Left ventricle myocardium inferior (tissue), 1 donor: ENCODE measurements around the gene SLC15A4. TPM values are rescaled to one million over a fixed set of nuclear protein-coding genes. Genes with fewer than 3 reads are reported as not detected.
"Not testable (repeated sequence)": the region's sequence is repeated elsewhere in the genome, so short reads cannot be mapped to it uniquely, and the experiment has no call there.

Experiments used
- DNase-seq: peaks from one replicate; pipeline ENCODE4 v3.0.0-alpha.2; 2020
- H3K27ac ChIP-seq: fragments of 200-600 bp; replicated peaks from 2 replicates; pipeline ENCODE4 v1.8.0; 2021
- H3K27me3 ChIP-seq: fragments of 200-600 bp; 2 replicates; pipeline ENCODE4 v1.8.0; 2021; ENCODE audit warnings: low read depth
- H3K36me3 ChIP-seq: fragments of 200-600 bp; 2 replicates; pipeline ENCODE4 v1.8.0; 2021
- H3K4me1 ChIP-seq: fragments of 200-600 bp; 2 replicates; pipeline ENCODE4 v1.8.0; 2021
- H3K4me3 ChIP-seq: fragments of 200-600 bp; 2 replicates; pipeline ENCODE4 v1.8.0; 2021; ENCODE audit warnings: mild to moderate bottlenecking, moderate library complexity
- H3K9me3 ChIP-seq: fragments of 200-600 bp; replicated peaks from 2 replicates; pipeline ENCODE4 v1.8.0; 2021
- intact Hi-C: fragments of 100-400 bp; cut with micrococcal nuclease; formaldehyde crosslinking; loops from one replicate; pipeline ENCODE4 v1.11.0; 2022
- total RNA-seq: library from RNA; stranded (reverse); fragmentation: NEBNext Ultra II Directional; extraction: Animal tissue kit (Norgen Biotek cat#: 25700); gene quantifications from one replicate; pipeline ENCODE4 v1.2.1, GENCODE V29; 2021
- TF ChIP-seq, protein P1 (sequence below): fragments of 200-600 bp; IDR thresholded peaks from 2 replicates; pipeline ENCODE4 v1.8.0; 2021; ENCODE audit warnings: antibody characterized with exemption, mild to moderate bottlenecking, borderline replicate concordance
- donor health status: DM: no; HTN: yes; CAD: no; lungs with severe emphysema.

SLC15A4 gene
- total RNA-seq, 1 donor from 2014 or later, result 15.4 TPM

DNA sequence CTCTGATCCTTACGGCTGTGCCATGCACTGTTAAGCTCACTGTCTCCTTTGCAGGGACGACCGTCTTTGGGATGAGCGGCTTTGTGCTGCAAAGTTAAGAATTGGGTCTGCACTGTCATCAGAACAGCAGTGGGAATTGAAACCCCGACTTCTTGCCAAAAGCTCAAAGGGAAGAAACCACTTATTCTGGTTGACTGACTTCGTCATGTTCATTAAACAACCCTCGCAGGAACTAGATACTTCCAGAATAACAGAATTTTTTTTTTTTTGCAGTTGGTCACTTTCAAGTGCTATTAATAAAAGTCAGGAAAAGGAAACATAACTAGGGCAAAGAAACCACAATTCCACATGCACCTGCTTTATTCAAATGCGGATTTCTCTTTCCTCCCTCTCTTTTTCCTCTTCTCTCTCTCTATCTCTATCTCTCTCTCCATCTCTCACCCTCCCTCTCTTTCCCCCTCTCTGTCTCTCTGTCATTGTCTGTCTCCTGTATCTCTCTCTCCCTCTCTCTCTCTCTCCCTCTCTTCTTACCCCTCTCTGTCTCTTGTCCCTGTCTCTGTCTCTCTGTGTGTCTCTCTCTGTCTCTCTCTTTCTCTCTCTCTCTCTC is 17.2 kb upstream of the SLC15A4 start:
- no peak overlapping the region for H3K27ac ChIP-seq
- no peaks in the 10 kb centered on the region for H3K9me3 ChIP-seq
- TF ChIP-seq, protein P1, sequence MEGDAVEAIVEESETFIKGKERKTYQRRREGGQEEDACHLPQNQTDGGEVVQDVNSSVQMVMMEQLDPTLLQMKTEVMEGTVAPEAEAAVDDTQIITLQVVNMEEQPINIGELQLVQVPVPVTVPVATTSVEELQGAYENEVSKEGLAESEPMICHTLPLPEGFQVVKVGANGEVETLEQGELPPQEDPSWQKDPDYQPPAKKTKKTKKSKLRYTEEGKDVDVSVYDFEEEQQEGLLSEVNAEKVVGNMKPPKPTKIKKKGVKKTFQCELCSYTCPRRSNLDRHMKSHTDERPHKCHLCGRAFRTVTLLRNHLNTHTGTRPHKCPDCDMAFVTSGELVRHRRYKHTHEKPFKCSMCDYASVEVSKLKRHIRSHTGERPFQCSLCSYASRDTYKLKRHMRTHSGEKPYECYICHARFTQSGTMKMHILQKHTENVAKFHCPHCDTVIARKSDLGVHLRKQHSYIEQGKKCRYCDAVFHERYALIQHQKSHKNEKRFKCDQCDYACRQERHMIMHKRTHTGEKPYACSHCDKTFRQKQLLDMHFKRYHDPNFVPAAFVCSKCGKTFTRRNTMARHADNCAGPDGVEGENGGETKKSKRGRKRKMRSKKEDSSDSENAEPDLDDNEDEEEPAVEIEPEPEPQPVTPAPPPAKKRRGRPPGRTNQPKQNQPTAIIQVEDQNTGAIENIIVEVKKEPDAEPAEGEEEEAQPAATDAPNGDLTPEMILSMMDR, result no peak
- intact Hi-C loops, result no loop called here
- H3K4me3 ChIP-seq, result no peak overlapping the region
- peaks cover 23% of the 10 kb centered on the region for H3K27me3 ChIP-seq
- DNase-seq, result no peak
- H3K4me1 ChIP-seq, result no peaks in the 10 kb centered on the region
- H3K36me3 ChIP-seq, result no peaks in the 10 kb centered on the region

GRCh38 chr12:128839885-128840284 is 16.1 kb upstream of the SLC15A4 start:
- H3K9me3 ChIP-seq, intact Hi-C loops, H3K4me1 ChIP-seq, DNase-seq, H3K36me3 ChIP-seq, H3K4me3 ChIP-seq, H3K27ac ChIP-seq: not testable (repeated sequence)
- H3K27me3 ChIP-seq, result peaks cover 23% of the 10 kb centered on the region

DNA sequence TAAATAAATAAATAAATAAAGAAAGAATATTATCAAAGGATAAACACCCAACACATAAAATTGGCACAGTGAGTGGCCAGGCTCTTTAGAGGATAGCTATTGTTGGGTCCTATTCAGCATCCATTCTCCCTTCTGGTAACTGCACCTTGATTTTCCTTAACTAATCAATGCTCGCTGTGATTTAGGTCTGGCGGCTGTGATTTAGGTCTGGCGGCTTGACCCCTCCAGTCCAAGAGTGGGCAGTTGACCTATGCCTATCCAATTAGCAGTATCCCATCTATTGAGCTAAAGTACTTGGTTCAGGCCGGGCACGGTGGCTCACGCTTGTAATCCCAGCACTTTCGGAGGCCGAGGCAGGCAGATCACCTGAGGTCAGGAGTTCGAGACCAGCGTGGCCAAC is 9.7 kb upstream of the SLC15A4 start:
- TF ChIP-seq, protein P1, result no peak
- DNase-seq, result no peak

DNA sequence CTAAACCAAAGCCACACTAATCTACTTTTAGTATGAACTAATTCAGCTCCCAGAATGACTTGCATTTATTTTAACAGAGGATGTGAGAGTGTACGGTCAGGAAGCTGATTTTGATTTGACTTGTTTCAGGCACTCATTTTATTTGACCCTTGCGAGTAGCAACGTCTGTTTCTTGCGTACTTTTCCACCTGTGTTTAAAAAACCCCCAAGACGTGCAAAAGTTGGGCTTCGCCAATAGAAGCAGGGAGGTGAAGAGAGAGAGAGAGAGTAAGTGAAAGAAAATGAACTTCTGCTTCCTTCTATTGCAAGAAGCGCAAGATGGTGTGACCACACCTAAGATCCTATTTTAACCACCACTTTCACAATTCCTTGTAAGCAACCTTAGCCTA is 6.7 kb upstream of the SLC15A4 start:
- Histone ChIP-seq H3K9me3 (peaks cover 5% of the 10 kb centered on the region), H3K4me1 (no peaks in the 10 kb centered on the region), H3K27me3 (no peaks in the 10 kb centered on the region), H3K27ac (no peak overlapping the region), H3K4me3 (no peak overlapping the region), H3K36me3 (no peaks in the 10 kb centered on the region)
- TF ChIP-seq, protein P1, result no peak
- intact Hi-C loops, result no loop called here
- no peak for DNase-seq

More for the DNA sequence above, 9.7 kb upstream of the SLC15A4 start:
- H3K36me3 ChIP-seq, result no peaks in the 10 kb centered on the region
- no peak overlapping the region for H3K27ac ChIP-seq
- intact Hi-C loops, result no loop called here
- H3K27me3 ChIP-seq, result no peaks in the 10 kb centered on the region
- no peak overlapping the region for H3K4me3 ChIP-seq
- no peaks in the 10 kb centered on the region for H3K9me3 ChIP-seq
- no peaks in the 10 kb centered on the region for H3K4me1 ChIP-seq

GRCh38 chr12:128829861-128830504 is 6.2 kb upstream of the SLC15A4 start:
- Histone ChIP-seq H3K27me3 (no peaks in the 10 kb centered on the region), H3K4me3 (no peak overlapping the region), H3K27ac (no peak overlapping the region), H3K4me1 (no peaks in the 10 kb centered on the region), H3K9me3 (peaks cover 5% of the 10 kb centered on the region), H3K36me3 (no peaks in the 10 kb centered on the region)
- TF ChIP-seq, protein P1, result no peak
- no peak for DNase-seq
- intact Hi-C loops, result no loop called here

DNA sequence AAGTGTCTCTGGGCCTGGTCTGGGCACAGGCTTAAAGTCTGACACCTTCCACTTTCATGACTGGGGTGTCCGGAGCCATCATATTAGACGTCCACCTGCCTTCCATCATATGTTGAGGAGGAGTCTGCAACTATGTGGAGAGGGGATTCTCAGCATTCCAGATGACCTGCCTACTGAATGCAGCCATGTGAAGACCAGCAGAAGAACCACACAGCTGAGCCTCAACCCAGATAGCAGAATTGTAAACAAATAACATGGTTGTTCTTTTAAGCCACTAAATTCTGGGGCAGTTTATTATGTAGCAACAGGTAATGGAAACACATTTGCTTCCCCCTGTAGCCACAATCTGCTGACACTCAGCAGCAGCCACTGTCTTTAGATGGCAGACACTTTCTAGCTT is 4.0 kb upstream of the SLC15A4 start:
- TF ChIP-seq, protein P1, result no peak
- intact Hi-C loops, result no loop called here

More for the DNA sequence above, 4.0 kb upstream of the SLC15A4 start:
- Histone ChIP-seq H3K4me3 (no peak overlapping the region), H3K36me3 (no peaks in the 10 kb centered on the region), H3K27ac (no peak overlapping the region), H3K27me3 (no peaks in the 10 kb centered on the region), H3K4me1 (peaks cover 19% of the 10 kb centered on the region), H3K9me3 (peaks cover 5% of the 10 kb centered on the region)
- no peak for DNase-seq
